Inferior parietal cortex (tissue), 1 donor: ENCODE results near the gene SLC16A10.
"Not testable (repeated sequence)": the region's sequence is repeated elsewhere in the genome, so short reads cannot be mapped to it uniquely, and the experiment has no call there.

Experiments used
- DNase-seq: peaks from one replicate; pipeline ENCODE4 v3.0.0-alpha.2; 2016; ENCODE audit errors: extremely low spot score

The SLC16A10 gene

DNA sequence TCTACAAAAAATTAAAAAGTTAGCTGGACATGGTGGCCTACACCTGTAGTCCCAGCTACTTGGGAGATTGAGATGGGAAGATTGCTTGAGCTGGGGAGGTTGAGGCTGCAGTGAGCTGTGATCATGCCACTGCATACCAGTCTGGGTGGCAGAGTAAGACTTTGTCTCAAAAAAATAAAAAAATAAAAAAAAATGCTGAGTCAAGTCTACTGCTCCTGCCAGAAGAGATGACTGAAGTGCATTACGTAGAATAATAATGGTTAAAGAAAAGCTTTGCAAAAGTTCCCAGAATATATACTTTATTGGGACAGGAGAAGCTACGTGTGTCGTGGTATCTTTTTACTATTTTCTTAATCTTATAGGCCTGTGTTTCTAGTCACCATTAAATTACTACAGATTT is 125.3 kb downstream of the SLC16A10 start:
- no peak for DNase-seq

DNA sequence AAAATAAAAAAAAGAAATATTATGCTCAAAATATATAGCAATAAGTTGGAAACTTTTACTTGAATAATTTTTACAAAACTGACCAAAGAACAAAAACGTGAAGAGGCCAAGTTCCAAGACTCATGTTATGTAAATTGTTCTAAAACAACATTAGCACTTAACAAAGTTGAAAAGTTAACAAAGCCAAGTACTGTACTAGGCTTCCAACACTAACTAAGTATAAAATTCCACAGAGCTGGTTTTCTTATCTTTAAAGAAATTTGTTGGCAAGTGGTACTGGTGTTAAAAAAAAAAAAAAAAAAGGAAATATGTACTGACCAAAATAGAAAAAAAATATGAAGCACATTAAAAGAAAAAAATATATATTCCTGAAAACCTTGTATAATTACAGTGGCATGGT is 127.8 kb downstream of the SLC16A10 start:
- DNase-seq = no peak

- no peak for DNase-seq
These were observed 132.5 kb downstream of the SLC16A10 start for GRCh38 chr6:111219785-111220184.

DNA sequence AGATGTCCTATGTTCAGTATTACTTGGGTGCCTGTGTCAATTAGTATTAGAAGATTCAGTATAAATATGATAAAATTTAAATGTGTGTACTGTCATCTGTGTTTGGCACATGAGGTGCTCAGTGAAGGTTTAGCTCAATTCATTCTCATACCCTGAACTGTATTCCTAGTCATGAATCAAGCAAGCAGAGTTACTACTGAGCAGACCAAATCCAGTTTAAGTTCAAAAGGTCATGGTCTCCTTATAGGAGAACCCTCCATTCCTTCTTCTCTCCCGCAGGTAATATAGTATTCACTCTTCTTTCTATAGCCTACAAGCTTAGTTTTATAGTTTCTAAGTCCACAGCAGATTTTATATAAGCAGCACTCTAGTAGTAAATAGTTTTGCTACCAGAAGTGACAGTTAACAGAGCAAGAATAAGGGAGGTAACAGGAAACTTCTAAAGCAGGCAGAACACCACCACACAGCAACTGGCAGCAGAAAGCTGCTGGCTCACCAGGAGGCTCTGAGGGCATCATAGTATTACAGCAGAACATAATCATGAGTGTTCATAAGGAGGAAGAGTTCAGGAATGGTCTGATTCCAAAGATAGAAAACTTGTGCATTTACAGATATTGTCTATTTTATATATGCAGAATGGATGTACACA is 133.2 kb downstream of the SLC16A10 start:
- no peak for DNase-seq

- DNase-seq = no peak
These were observed 134.5 kb downstream of the SLC16A10 start for GRCh38 chr6:111221804-111222203.

- no peak for DNase-seq
These were observed 135.0 kb downstream of the SLC16A10 start for GRCh38 chr6:111222341-111222740.

GRCh38 chr6:111228094-111228493 is 140.8 kb downstream of the SLC16A10 start:
- DNase-seq = no peak

DNA sequence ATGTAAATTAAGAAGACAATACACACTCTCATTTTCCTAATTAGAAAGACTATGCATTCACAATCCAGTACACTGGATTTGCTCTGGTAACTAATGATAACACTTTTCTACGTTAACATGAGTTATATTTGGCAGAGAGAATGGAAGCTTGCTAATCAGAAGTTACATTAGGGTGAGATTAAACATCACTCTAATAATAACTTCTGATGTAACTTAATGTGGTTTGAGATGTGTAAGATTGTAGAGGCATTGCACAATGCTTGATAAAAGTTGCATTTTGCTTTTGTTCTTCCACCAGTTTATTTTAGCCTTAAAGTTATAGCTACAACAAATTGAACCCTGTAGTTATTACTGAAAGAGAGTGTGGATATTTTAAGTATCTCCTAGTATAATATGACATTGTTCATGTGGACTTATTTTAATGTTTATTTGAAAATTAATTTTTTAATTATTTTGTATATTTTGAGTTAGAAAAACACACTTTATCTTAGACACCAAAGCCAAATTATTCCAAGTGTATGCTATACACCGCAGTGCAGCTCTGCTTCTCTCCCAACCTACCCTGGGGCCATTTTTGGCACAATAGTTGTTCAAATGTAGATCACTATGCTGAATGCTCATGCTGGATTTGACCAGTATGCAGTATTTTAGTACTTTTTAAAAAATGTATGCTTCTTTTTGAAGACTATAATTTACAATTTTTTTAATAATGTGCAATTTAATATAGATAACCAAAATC is 143.2 kb downstream of the SLC16A10 start:
- no peak for DNase-seq

- DNase-seq = no peak
These were observed 143.8 kb downstream of the SLC16A10 start for GRCh38 chr6:111231090-111231459.

GRCh38 chr6:111237852-111238251 is 150.5 kb downstream of the SLC16A10 start:
- DNase-seq = no peak

GRCh38 chr6:111238464-111239119 is 151.3 kb downstream of the SLC16A10 start:
- DNase-seq = no peak

- no peak for DNase-seq
These were observed 152.2 kb downstream of the SLC16A10 start for GRCh38 chr6:111239461-111239860.

- DNase-seq = no peak
These were observed 155.1 kb downstream of the SLC16A10 start for GRCh38 chr6:111242452-111242851.

GRCh38 chr6:111243095-111243494 is 155.8 kb downstream of the SLC16A10 start:
- DNase-seq = no peak

DNA sequence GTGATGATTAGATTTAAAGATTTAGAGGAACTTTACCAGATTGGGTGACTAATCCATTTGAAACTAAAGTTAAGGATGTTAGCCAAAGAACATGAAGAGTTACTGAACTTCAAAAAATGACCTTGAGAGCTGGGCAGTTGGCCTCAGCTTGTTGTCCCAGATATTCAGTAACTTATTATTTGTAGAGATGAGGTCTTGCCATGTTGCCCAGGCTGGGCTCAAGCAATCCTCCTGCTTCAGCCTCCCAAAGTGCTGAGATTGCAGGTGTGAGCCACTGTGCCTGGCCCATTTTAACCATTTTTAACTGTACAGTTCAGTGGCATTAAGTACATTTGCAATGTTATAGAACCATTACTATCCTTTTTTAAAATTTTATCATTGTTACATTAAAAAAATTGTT is 161.5 kb downstream of the SLC16A10 start:
- no peak for DNase-seq

- no peak for DNase-seq
These were observed 163.6 kb downstream of the SLC16A10 start for GRCh38 chr6:111250791-111251354.

DNA sequence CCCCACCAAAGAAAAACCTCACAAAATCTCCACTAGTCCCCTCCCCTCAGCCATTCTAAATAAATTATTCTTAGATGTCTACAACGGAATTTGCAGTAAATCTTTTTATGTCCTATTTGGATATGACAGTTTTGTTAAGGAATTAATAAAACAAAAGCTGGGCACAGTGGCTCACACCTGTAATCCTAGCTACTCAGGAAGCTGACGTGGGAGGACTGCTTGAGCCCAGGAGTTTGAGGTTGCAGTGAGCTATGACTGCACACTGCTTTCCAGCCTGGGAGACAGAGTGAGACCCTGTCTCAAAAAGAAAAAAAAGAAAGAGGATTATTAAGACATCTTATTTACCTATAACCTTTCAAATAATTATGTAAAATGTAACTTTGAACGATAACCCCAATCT is 165.4 kb downstream of the SLC16A10 start:
- DNase-seq = no peak

DNA sequence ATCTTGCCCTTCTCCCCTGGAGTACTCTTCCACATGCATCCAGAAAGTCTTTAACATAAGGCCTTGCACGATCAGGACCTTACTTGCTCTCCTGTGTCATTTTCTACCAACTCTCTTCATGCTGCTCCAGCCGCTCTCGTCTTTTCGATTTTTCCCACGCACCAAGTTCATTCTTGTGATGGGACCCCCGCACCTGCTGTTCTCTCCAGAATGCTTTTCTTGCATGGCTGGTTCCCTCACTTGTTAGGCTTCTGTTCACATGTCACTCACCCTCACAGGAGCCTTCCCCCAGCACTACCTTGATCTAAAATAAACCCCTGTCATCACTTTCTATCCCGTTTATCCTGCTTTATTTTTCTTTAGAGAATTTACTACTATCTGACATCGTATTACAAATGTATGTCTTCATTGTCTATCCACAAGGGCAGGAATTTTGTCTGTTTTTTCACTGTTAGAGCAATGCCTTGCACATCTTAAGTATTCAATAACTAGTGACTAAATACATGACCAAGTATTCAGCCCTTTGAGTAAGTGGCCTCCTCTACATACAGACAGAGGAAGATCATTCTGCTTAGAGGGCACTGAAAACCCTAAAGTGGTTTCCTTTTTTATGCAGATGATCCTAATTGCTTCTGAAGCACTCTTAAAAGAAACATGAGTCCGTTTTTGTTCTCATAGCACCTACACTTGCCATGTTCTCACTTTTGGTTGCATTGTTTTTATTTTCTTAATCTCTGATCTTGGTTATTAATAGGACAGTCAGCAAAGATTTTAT is 166.9 kb downstream of the SLC16A10 start:
- DNase-seq = no peak

DNA sequence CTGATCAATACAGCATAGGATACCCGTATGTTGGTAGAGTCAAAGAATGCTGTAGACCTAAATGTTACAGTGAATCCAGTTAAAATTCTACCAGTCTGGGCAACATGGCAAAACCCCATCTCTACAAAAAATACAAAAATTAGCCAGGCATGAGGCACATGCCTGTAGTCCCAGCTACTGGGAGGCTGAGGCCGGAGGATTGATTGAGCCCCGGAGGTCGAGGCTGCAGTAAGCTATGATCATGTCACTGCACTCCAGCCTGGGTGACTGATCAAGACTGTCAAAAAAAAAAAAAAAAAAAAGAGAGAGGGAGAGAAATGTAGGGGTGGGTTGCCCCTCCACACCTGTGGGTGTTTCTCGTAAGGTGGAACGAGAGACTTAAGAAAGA is 167.5 kb downstream of the SLC16A10 start:
- no peak for DNase-seq

DNA sequence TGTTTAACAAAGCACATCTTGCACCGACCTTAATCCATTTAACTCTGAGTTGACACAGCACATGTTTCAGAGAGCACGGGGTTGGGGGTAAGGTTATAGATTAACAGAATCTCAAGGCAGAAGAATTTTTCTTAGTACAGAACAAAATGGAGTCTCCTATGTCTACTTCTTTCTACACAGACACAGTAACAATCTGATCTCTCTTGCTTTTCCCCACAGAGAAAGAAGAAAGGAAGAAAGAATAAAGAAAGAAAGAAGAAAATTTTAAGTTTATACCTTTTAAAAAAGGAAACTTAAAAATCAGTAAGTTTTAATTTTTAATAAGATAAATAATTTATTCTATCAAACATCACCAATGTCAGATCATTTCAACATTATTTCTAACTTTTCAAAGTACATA is 168.5 kb downstream of the SLC16A10 start:
- not testable (repeated sequence) for DNase-seq

DNA sequence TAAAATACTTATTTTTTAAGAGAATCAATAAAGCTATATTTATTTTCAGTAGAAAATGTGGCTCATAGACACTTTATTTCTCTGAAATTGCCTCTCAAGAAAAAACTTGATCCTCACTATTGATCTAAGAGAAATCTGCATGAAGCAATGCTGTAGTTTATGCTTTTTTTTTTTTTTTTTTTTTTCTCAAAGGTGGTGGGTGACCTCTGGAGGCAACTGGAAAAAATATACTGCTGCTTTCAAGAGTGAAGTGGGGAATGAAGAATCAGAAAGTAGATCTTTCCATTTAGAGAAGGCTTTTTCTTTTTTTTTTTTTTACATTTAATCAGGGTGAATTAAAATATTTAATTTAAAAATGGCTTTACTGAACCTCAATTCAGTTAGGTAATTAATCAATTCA is 169.3 kb downstream of the SLC16A10 start:
- no peak for DNase-seq

DNA sequence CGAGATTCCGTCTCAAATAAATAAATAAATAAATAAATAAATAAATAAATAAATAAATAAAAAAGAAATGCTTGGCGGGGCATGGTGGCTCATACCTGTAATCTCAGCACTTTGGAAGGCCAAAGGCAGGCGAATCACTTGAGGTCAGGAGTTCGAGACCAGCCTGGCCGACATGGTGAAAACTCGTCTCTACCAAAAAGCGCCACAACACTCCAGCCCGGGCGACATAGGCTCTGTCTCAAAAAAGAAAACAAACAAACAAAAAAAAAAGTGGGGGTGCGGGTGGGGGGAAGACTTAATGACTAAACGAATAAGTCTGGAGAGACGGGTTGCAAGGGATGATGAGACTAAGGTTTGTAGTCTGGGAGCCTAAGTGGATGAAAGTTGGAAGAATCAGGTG is 170.7 kb downstream of the SLC16A10 start:
- no peak for DNase-seq
